SIG-M5 treated with dmso at 0.1 percent for 504 hours (cell line): ENCODE data around the gene TTI1.
"Not testable (repeated sequence)": the region's sequence is repeated elsewhere in the genome, so short reads cannot be mapped to it uniquely, and the experiment has no call there.

ENCODE experiments used
- DNase-seq: peaks from one replicate; lab custom pipeline; 2025; ENCODE audit not compliant: unreplicated experiment; lab: John Stamatoyannopoulos, UW

TTI1 gene

GRCh38 chr20:38012332-38012731 is 20.9 kb downstream of the TTI1 start:
- DNase-seq: no peak

- DNase-seq: no peak
These were observed 21.6 kb downstream of the TTI1 start for GRCh38 chr20:38011696-38012095.

GRCh38 chr20:38009416-38009815 is 23.8 kb downstream of the TTI1 start:
- not testable (repeated sequence) for DNase-seq

GRCh38 chr20:38008233-38008944 is 24.9 kb downstream of the TTI1 start:
- DNase-seq: no peak

- no peak for DNase-seq
These were observed 25.7 kb downstream of the TTI1 start for GRCh38 chr20:38007526-38007925.

GRCh38 chr20:38005903-38006302 is 27.4 kb downstream of the TTI1 start:
- no peak for DNase-seq

GRCh38 chr20:38004416-38004815 is 28.8 kb downstream of the TTI1 start:
- DNase-seq: no peak

- no peak for DNase-seq
These were observed 30.8 kb downstream of the TTI1 start for GRCh38 chr20:38002422-38002821.

- DNase-seq: no peak
These were observed 31.3 kb downstream of the TTI1 start for GRCh38 chr20:38001981-38002380.

- no peak for DNase-seq
These were observed 31.9 kb downstream of the TTI1 start for GRCh38 chr20:38001173-38001875.

GRCh38 chr20:38000293-38000692 is 33.0 kb downstream of the TTI1 start:
- DNase-seq: no peak

GRCh38 chr20:37999526-38000263 is 33.6 kb downstream of the TTI1 start:
- DNase-seq: no peak

GRCh38 chr20:37997516-37997915 is 35.7 kb downstream of the TTI1 start:
- no peak for DNase-seq

- DNase-seq: no peak
These were observed 37.2 kb downstream of the TTI1 start for GRCh38 chr20:37995856-37996605.

GRCh38 chr20:37994512-37994911 is 38.7 kb downstream of the TTI1 start:
- no peak for DNase-seq

GRCh38 chr20:37992802-37993409 is 40.4 kb downstream of the TTI1 start:
- peak; percentile 42 for DNase-seq

GRCh38 chr20:37991908-37992307 is 41.3 kb downstream of the TTI1 start:
- no peak for DNase-seq

GRCh38 chr20:37991157-37991866 is 41.9 kb downstream of the TTI1 start:
- DNase-seq: no peak

GRCh38 chr20:37990571-37991151 is 42.6 kb downstream of the TTI1 start:
- DNase-seq: peak; percentile 72
